ENCODE results near the gene CALN1.

DNA sequence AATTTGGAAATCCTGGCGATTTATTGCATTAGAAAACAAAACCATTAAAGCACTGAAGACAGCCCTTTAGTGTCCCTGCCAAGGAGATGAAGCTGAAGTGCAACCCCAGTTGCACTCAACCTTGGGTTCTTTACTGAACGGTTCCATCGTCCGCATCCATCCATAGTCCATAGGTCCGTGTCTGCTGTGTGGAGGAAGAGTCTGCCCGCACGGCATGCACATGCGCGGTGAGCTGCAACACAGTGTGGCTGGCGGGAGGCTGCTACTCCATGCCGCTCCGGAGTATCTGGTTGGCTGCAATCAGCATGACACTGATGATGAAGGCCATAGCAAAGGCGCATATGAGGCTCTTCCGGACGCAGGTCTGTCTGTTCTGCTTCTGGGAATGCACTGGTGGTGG is 624.6 kb downstream of the CALN1 start:
- TF ChIP-seq CTCF (IDR thresholded peaks at IDR 0.05; ENCODE audit: low read depth, low read length) (no peak), EZH2phosphoT487 (IDR thresholded peaks at IDR 0.05; ENCODE audit: low read depth) (no peak)
